K562 (cell line): ENCODE data around the gene NR1H2. TPM values are rescaled to one million over a fixed set of nuclear protein-coding genes. Genes with fewer than 3 reads are reported as not detected.
"Not testable (repeated sequence)": the region's sequence is repeated elsewhere in the genome, so short reads cannot be mapped to it uniquely, and the experiment has no call there.

ENCODE experiments used
- ATAC-seq: fragments of 200-7000 bp; cut with Tn5 transposase; 3 replicates; pipeline ENCODE4 v1.9.1; 2020; ENCODE audit warnings: moderate library complexity
- BruUV-seq: library from RNA; stranded (reverse); fragments of 400-500 nt; replicated peaks from 2 replicates; lab custom pipeline; 2021; lab: Mats Ljungman, UMichigan
- CTCF ChIA-PET: fragments of 300-600 bp; formaldehyde crosslinking; extraction: SDS; loops from one replicate; lab custom pipeline; 2021; ENCODE audit warnings: low intra/inter-chr PET ratio; lab: Yijun Ruan, JAX
- POLR2A ChIA-PET: fragments of 300-600, 350-650 bp; sonication (Branson Sonifier 250); formaldehyde crosslinking; extraction: SDS; loops from one replicate; lab custom pipeline; 2021; ENCODE audit warnings: antibody characterized with exemption, inconsistent platforms; lab: Yijun Ruan, JAX
- DNase-seq, 4 experiments: peaks; one replicate each; pipeline versions ENCODE4 v3.0.0 to v3.0.0-alpha.2; 2011 to 2018; ENCODE audit warnings: low spot score in 3 of 4, mixed read lengths in 3 of 4; ENCODE audit errors: extremely low read depth in 1 of 4
- FAIRE-seq: peaks from 2 replicates; lab custom pipeline; 2011; peaks lifted over from hg19 to GRCh38; lab: Jason Lieb, UNC
- H2AFZ ChIP-seq: 2 replicates; pipeline ENCODE4 v1.6.0; 2011; ENCODE audit warnings: low read depth, low read length, control low read depth, inconsistent platforms
- H3K27ac ChIP-seq: fragments of 200-600 bp; 3 replicates; pipeline ENCODE4 v1.8.0; 2011; ENCODE audit warnings: low read depth, mild to moderate bottlenecking, control low read depth, inconsistent platforms, low read length, moderate library complexity, mixed read lengths; ENCODE audit errors: extremely low read depth
- H3K27me3 ChIP-seq, 2 experiments: fragments of 300-600 bp in 1 of 2; 2 replicates in 1 of 2; 3 replicates in 1 of 2; pipeline versions ENCODE4 v1.6.0 to v1.8.0; 2011; ENCODE audit warnings: inconsistent platforms in 2 of 2, low read length in 2 of 2, mild to moderate bottlenecking in 1 of 2, mixed read lengths in 1 of 2, moderate library complexity in 1 of 2; ENCODE audit not compliant: control insufficient read depth in 2 of 2, insufficient read depth in 2 of 2
- H3K36me3 ChIP-seq: fragments of 300-600 bp; 3 replicates; pipeline ENCODE4 v1.8.0; 2011; ENCODE audit warnings: mild to moderate bottlenecking, low read length, inconsistent platforms; ENCODE audit not compliant: control insufficient read depth, insufficient read depth
- H3K4me1 ChIP-seq, 2 experiments: fragments of 200-600 bp in 1 of 2; replicated peaks in 1 of 2; 2 replicates in 1 of 2; 3 replicates in 1 of 2; pipeline versions ENCODE4 v1.5.1 to v1.8.0; 2011; ENCODE audit warnings: inconsistent platforms in 2 of 2, low read length in 2 of 2, mild to moderate bottlenecking in 1 of 2, mixed read lengths in 1 of 2, moderate library complexity in 1 of 2; ENCODE audit not compliant: control insufficient read depth in 2 of 2, insufficient read depth in 2 of 2
- H3K4me2 ChIP-seq: 2 replicates; pipeline ENCODE4 v1.6.1; 2011; ENCODE audit warnings: low read length, control low read depth, inconsistent platforms, mixed read lengths; ENCODE audit not compliant: insufficient read depth
- H3K4me3 ChIP-seq: fragments of 200-600 bp; sonication (generic), shearing (Covaris generic); 2 replicates; pipeline ENCODE4 v1.5.1; 2016; ENCODE audit warnings: control low read depth, inconsistent platforms
- H3K79me2 ChIP-seq: fragments of 200-600 bp; 3 replicates; pipeline ENCODE4 v1.8.0; 2011; ENCODE audit warnings: low read length, inconsistent platforms; ENCODE audit not compliant: control insufficient read depth, insufficient read depth
- H3K9ac ChIP-seq, 2 experiments: 2 replicates each; pipeline versions ENCODE4 v1.6.0 to v1.6.1; 2011; ENCODE audit warnings: low read depth in 2 of 2, low read length in 2 of 2, control low read depth in 1 of 2, inconsistent platforms in 1 of 2, mild to moderate bottlenecking in 1 of 2, mixed read lengths in 1 of 2; ENCODE audit not compliant: insufficient read depth in 1 of 2
- H3K9me1 ChIP-seq: one replicate; pipeline ENCODE4 v1.6.0; 2011; ENCODE audit warnings: inconsistent platforms, mild to moderate bottlenecking, low read length, moderate library complexity; ENCODE audit not compliant: control insufficient read depth, insufficient read depth
- H3K9me3 ChIP-seq: replicated peaks from 2 replicates; pipeline ENCODE4 v1.5.1; 2011; ENCODE audit warnings: low read depth, low read length, inconsistent platforms; ENCODE audit not compliant: control insufficient read depth, insufficient read depth
- H4K20me1 ChIP-seq: replicated peaks from 2 replicates; pipeline ENCODE4 v1.6.1; 2011; ENCODE audit warnings: low read length, inconsistent platforms, mixed read lengths; ENCODE audit not compliant: control insufficient read depth, insufficient read depth
- CBFA2T3 ChIP-seq: fragments of 450-650 bp; IDR thresholded peaks from 2 replicates; pipeline ENCODE4 v1.6.1; 2017
- CEBPG ChIP-seq, 3 experiments: fragments of 200-800 bp in 1 of 3; sonication (Bioruptor generic) in 1 of 3; sonication (generic) in 1 of 3; formaldehyde crosslinking in 1 of 3; IDR thresholded peaks in 2 of 3; conservative IDR thresholded peaks in 1 of 3; 2 replicates each; pipeline versions ENCODE4 v1.6.1 to v1.8.0; 2016 to 2022; ENCODE audit warnings: missing compliant biosample characterization in 2 of 3, missing genetic modification characterization in 2 of 3, mild to moderate bottlenecking in 1 of 3, missing genetic modification reagents in 1 of 3
- FOXJ3 ChIP-seq: sonication (generic); formaldehyde crosslinking; IDR thresholded peaks from 2 replicates; pipeline ENCODE4 v1.4.0; 2020; ENCODE audit warnings: mild to moderate bottlenecking, missing genetic modification reagents
- GTF3C2 ChIP-seq: IDR thresholded peaks from 3 replicates; pipeline ENCODE4 v1.6.1; 2011; ENCODE audit warnings: borderline replicate concordance, mild to moderate bottlenecking, moderate library complexity; ENCODE audit not compliant: insufficient read length; ENCODE audit errors: extremely low read depth
- TAF7 ChIP-seq: fragments of 450-650 bp; IDR thresholded peaks from 2 replicates; pipeline ENCODE4 v1.6.1; 2016; ENCODE audit warnings: missing genetic modification characterization, missing compliant biosample characterization
- TBP ChIP-seq: optimal IDR thresholded peaks from 2 replicates; pipeline ENCODE3; 2011; ENCODE audit warnings: low read depth, low read length, improper control_type of control experiment
- WGBS: fragments of 100-300 bp; shearing (Covaris generic); methylation state at CpG from one replicate; pipeline ENCODE4 v1.1.6; 2016; ENCODE audit warnings: low coverage, mixed read lengths; ENCODE audit not compliant: insufficient coverage; ENCODE audit errors: missing lambda C conversion rate; 5-methylcytosine and 5-hydroxymethylcytosine counted together
- in situ Hi-C: fragments of 300-500 bp; cut with MboI; formaldehyde crosslinking; loops from 4 replicates; pipeline ENCODE4 v1.15.0; 2018; ENCODE audit warnings: inconsistent platforms, mixed read lengths
- intact Hi-C: fragments of 100-400 bp; cut with micrococcal nuclease; formaldehyde crosslinking; loops from 2 replicates; pipeline ENCODE4 v1.14.2; 2022
- polyA plus RNA-seq, 8 experiments: library from polyadenylated mRNA; depleted of rRNA in 4 of 8; stranded (reverse) in 5 of 8; unstranded in 3 of 8; fragments of >200 nt; fragmentation: Nextera tagmentation in 2 of 8; fragmentation: Illumina TruSeq in 1 of 8; extraction: Ambion mirVana in 2 of 8; extraction: Trizol in 1 of 8; gene quantifications; 2 replicates each; pipeline versions ENCODE4 v1.2.1 to v1.2.3, GENCODE V29; 2011 to 2014; ENCODE audit warnings: inconsistent platforms in 1 of 8, missing spikeins in 1 of 8
- total RNA-seq, 7 experiments: library from RNA; depleted of rRNA in 6 of 7; stranded (reverse); fragments of >200 nt in 6 of 7; fragmentation: Illumina TruSeq in 2 of 7; extraction: Trizol in 2 of 7; gene quantifications; 2 replicates each; pipeline versions ENCODE4 v1.2.1 to v1.2.3, GENCODE V29; 2011 to 2021; ENCODE audit warnings: low replicate concordance in 1 of 7

NR1H2 gene
- total and polyA plus RNA-seq, 9 of the 15 experiments (the other 6 are each of a cell fraction or from before 2014, with no cell fraction given) = 0.11 to 73.8 (median 24.0) TPM

- peaks cover 8 to 25% of the 10 kb centered on the region in 2 experiments; a peak in 4 of 5 replicates for H3K4me1 ChIP-seq
- H3K27me3 ChIP-seq, H3K79me2 ChIP-seq, H3K27ac ChIP-seq, DNase-seq, H3K9ac ChIP-seq, intact Hi-C loops, H3K36me3 ChIP-seq, H2AFZ ChIP-seq, H3K4me2 ChIP-seq, BruUV-seq, H3K9me3 ChIP-seq, CTCF ChIA-PET, H3K4me3 ChIP-seq, ATAC-seq, H3K9me1 ChIP-seq, H4K20me1 ChIP-seq, FAIRE-seq: not testable (repeated sequence)
- POLR2A ChIA-PET = interaction anchor here (1.5 kb wide), 1 partner anchor 10 kb away, joined by 6 read pairs; no protein-coding TSS in a partner anchor
- in situ Hi-C loops = loop anchor here (10.0 kb wide), 1 partner anchor 431 kb away; no protein-coding TSS in a partner anchor
- WGBS = 56% methylated on average over 7 of the region's 7 CpGs
- peak; percentile 41; the same call in 1 of the 2 replicates for TF ChIP-seq CBFA2T3
Observed at GRCh38 chr19:50353487-50353880, 22.8 kb upstream of the NR1H2 start.

GRCh38 chr19:50356691-50357177 lies 19.5 kb upstream of the NR1H2 start:
- no peaks in the 10 kb centered on the region for H3K9me3 ChIP-seq
- no TSS peak for BruUV-seq
- H3K27me3 ChIP-seq = no peaks in the 10 kb centered on the region
- intact Hi-C loops = loop anchor here (1.0 kb wide), 1 partner anchor 105 kb away; no protein-coding TSS in a partner anchor
- DNase-seq (no peak), FAIRE-seq (no peak), ATAC-seq (no peak)
- H3K36me3 ChIP-seq = no peaks in the 10 kb centered on the region; the same call in 2 of the 3 replicates
- no peak overlapping the region for H3K4me3 ChIP-seq
- 20% methylated on average over 13 of the region's 13 CpGs for WGBS
- ChIA-PET POLR2A (interaction anchor here (0.7 to 2.3 kb wide), 9 partner anchors 19 to 152 kb away, joined by 3 to 11 read pairs (median 4); partner anchors contain the start of genes KCNC3 and NR1H2), CTCF (interaction anchor here (0.5 to 2.5 kb wide), 5 partner anchors 57 to 348 kb away, joined by 3 to 14 read pairs (median 9); no protein-coding TSS in a partner anchor)
- in situ Hi-C loops = loop anchor here (10.0 kb wide), 1 partner anchor 428 kb away; no protein-coding TSS in a partner anchor
- peaks cover 28% of the 10 kb centered on the region for H3K79me2 ChIP-seq
- H4K20me1 ChIP-seq = no peaks in the 10 kb centered on the region
- peaks cover 29 to 33% of the 10 kb centered on the region in 2 experiments for H3K4me1 ChIP-seq
- no peak overlapping the region for H3K27ac ChIP-seq
- no peak overlapping the region for H3K9ac ChIP-seq
- peak overlapping the region; percentile 94; the same call in 1 of the 2 replicates for H2AFZ ChIP-seq
- no peak overlapping the region; the same call in 1 of the 2 replicates for H3K4me2 ChIP-seq
- H3K9me1 ChIP-seq = peaks cover 5% of the 10 kb centered on the region
- TF ChIP-seq FOXJ3 (CRISPR knock-in tag) = no peak
- TF ChIP-seq TAF7 = no peak
- no peak for TF ChIP-seq GTF3C2
- TF ChIP-seq TBP = no peak
- no peak for TF ChIP-seq CEBPG (CRISPR knock-in tag; IDR thresholded peaks at IDR 0.05)
- TF ChIP-seq CEBPG (tag; conservative IDR thresholded peaks at IDR 0.05 in 1 of 2, IDR thresholded peaks at IDR 0.05 in 1 of 2) = no peak
